ENCODE results near the gene OPTC.

OPTC gene

GRCh38 chr1:203491664-203492063 lies 2.3 kb upstream of the OPTC start:
- no peak for DNase-seq (ENCODE audit: low read depth in 2 of 2)

GRCh38 chr1:203492082-203492747 lies 1.7 kb upstream of the OPTC start:
- DNase-seq (ENCODE audit: low read depth in 2 of 2), result no peak

DNA sequence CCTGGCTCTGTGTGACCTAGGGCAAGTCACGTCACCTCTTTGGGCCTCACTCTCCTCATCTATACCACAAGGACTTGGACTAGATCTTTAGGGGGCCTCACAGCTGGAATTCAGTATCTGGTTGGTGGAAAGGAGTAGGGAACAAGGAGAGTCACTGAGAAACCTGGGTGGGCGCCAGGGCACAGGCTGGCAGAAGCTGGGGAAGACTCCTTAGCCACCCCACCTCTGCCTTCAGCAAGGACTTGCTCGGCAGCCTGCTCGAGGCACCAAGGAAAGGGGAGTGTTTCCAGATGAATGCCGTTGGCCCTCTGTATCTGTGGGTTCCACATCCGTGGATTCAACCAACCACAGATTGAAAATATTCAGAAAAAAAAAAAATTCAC lies 1.2 kb upstream of the OPTC start:
- DNase-seq (ENCODE audit: low read depth in 2 of 2), result no peak

- no peak for DNase-seq (ENCODE audit: low read depth in 2 of 2)
Observed at GRCh38 chr1:203495845-203496244, 1.9 kb downstream of the OPTC start.

DNA sequence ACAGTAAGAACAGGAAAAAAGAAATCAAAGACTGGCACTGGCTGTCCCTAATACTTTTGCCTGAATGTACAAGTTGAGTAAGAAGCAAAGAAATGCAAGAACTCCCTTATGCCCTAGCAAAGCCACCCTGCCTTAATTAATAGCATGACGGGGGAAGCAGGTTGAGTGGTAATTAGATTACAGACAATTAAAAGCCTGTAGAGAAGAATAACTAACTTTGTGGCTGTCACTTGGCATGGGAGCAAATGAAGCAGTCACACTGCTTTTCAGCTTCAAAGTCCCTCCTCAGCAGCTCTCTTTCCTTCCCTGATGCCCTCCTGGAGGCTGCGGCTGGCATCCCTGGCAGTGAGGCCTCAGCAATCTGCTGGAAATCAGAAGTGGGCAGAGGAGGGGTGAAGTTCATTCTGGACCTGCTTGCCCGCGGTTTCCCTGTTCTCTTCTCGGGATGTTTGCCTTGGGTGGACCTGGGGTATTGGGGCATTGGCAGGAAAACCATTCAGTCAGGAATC lies 3.4 kb downstream of the OPTC start:
- DNase-seq (ENCODE audit: low read depth in 2 of 2), result no peak

DNA sequence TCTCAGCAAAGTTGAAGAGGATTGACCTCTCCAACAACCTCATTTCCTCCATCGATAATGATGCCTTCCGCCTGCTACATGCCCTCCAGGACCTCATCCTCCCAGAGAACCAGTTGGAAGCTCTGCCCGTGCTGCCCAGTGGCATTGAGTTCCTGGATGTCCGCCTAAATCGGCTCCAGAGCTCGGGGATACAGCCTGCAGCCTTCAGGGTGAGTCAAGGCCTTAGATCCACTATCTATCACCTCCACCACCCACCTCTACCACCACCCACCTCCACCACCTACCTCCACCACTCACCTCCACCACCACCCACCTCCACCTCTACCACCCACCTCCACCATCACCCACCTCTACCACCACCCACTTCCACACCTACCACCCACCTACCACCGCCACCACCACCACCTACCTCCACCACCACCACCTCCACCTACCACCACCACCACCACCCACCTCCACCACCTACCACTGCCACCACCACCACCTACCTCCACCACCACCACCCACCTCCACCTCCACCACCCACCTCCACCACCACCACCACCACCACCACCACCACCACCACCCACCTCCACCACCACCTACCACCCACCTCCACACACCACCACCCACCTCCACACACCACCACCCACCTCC lies 5.8 kb downstream of the OPTC start:
- DNase-seq (ENCODE audit: low read depth in 2 of 2), result no peak

GRCh38 chr1:203500279-203500678 lies 6.3 kb downstream of the OPTC start:
- DNase-seq (ENCODE audit: low read depth in 2 of 2), result no peak

- no peak for DNase-seq (ENCODE audit: low read depth in 2 of 2)
Observed at GRCh38 chr1:203503836-203504235, 9.9 kb downstream of the OPTC start.

- DNase-seq (ENCODE audit: low read depth in 2 of 2), result peak; percentile 39 to 60
Observed at GRCh38 chr1:203504400-203505250, 10.7 kb downstream of the OPTC start.

DNA sequence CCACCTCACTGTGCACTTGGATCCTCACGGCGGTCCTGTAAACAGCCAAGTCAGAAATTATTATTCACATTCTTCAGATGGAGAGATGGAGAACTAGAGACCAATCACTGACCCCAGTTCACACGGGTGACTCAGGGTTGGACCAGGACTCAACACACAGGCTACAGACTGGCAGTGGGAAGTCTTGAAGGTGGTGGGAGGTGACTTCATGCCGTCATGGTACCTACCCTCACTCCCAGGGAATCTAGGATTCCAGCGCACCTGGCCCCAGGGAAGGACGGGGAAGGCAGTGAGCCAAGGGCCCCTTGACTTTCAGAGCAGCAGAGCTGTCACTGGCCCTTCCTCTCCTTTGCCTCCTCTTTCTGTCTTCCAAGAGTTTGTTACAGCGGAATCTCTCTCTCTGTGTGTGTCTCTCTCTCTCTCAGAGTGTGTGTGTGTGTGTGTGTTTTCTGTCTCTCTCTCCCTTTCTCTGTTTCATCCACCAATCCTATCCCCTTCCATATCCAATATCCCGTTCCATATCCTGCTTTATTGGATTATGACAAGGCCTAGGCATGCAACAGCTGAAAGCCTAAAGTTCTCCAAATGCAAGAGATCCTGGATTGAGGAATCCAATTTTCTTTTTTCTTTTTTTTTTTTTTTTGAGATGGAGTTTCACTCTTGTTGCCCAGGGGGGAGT lies 11.7 kb downstream of the OPTC start:
- DNase-seq (ENCODE audit: low read depth in 2 of 2), result no peak

GRCh38 chr1:203506858-203507626 lies 13.1 kb downstream of the OPTC start:
- no peak for DNase-seq (ENCODE audit: low read depth in 2 of 2)

GRCh38 chr1:203507759-203508158 lies 13.8 kb downstream of the OPTC start:
- no peak for DNase-seq (ENCODE audit: low read depth in 2 of 2)

DNA sequence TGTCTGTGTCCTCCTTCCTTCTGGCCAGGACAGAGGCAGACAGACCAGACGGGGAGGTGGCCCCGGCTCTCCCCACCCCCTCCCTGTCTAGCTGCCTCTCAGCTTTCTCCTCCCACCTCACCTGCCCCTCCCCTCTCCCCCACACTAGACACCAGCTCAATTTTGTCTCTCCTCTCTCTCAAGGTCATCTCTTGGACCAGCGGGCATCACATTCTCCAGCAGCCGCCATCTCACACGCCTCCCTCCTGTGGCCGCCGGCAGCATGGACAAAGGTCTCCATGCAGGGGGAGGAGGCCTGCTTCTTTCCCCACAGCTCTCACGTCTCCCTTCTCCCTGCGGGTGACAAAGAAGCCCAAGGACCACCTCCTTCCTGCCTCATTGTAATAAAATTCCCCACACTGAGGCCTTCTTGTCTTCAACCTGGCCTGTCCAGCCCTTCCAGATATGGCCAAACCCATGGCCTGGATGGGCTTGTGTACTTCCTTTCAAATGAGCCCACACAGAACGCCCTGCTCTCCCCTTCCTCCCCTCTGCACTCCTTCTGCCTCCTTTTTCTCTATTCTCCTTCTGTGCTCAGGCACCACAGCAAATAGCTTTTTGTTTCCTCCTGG lies 14.6 kb downstream of the OPTC start:
- no peak for DNase-seq (ENCODE audit: low read depth in 2 of 2)

GRCh38 chr1:203509135-203509534 lies 15.2 kb downstream of the OPTC start:
- no peak for DNase-seq (ENCODE audit: low read depth in 2 of 2)

DNA sequence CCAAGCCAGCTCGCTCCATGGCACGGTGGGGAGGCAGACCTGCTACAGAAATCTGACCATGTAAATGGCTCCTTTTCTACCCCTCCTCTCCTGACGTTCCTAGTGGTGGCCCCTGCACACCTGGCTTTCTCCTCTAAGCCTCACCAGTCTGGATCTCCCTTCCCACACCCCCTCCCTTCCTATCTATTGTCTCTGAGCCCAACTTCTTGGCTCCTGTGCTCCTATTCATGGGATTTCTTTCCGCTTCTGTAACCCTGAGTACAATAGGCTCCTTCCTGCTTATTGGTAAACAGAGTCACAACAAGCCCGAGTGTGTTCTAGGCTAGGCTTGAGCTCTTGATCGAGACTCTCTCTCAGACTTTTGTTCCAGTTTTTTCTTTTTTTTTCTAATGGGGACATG lies 17.6 kb downstream of the OPTC start:
- no peak for DNase-seq (ENCODE audit: low read depth in 2 of 2)

DNA sequence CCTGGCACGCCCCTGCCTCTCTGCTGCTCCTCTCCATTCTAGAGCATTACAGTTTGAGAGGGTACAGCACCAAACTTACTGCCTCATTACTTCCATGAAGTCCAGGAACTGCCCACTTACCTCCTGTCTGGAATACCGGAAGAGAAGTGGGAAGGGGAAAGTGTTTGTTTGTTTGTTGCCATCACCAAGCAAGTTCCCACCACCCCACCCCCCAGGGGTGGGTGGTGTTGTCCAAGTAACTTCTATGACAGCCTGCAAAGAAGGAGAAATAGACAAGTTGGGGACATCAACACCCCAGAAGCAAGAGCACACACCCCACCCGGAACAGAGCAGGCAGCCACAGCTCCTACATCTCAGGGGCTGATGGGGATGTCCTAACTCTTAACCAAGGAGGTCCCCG lies 18.0 kb downstream of the OPTC start:
- DNase-seq (ENCODE audit: low read depth in 2 of 2), result no peak

- no peak for DNase-seq (ENCODE audit: low read depth in 2 of 2)
Observed at GRCh38 chr1:203512517-203512847, 18.5 kb downstream of the OPTC start.

DNA sequence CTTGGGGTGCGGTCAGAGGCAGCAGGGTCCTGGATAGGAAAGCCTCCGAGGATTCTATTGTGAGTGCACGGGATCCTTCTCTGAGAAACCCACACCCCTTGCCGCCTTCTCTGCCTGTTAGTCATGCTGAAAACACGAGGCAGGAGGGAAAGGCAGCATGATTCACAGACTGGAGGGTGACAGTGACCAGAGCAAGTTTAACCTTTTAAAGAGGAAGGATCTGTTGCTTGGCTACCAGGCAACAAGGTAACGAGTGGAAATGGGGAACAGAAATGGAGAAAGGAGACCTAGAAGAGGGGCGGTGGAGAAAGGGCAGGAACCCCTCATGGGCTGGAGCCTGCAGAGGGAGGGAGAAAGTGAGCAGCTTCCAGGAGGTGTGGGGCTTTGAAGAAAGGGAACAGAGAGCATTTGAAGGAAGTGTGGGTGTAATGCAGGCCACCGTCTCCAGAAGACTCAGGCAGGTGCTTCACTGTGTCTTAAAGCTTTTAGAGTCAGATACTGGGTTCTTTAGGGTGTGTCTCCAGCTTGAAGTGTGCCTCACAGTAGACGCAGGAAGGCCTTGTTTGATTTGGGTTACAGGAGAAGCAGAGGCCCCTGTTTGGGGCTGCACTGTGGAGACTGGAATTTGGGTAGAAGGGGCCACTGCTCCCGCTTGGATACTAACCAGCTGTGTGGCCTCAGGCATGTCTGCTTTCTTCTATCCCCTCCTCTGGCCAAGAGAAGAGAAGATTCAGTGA lies 19.1 kb downstream of the OPTC start:
- peak in 1 of 2 donors; percentile 20 for DNase-seq (ENCODE audit: low read depth in 2 of 2)

GRCh38 chr1:203513585-203514031 lies 19.7 kb downstream of the OPTC start:
- DNase-seq (ENCODE audit: low read depth in 2 of 2), result no peak

DNA sequence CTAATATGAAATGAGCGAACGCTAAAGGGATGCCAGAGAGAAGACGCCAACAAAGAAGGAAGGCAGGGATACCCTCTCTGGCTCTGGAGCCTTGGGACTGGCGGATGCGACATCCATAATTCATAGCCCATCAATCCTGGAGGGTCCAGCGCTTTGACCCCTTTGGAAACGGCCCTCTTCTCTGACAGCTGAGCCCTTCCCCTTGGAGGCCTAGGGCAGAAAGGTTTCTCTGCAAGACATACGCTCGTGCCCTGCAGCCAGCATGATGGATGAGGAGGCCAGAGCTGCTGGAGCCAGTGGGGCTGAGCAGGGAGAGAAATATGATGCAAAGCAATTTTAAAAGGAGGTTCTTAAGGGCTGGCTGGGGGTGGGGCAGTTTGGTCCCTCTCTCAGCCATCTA lies 22.2 kb downstream of the OPTC start:
- no peak for DNase-seq (ENCODE audit: low read depth in 2 of 2)
